DOHH2 (cell line): ENCODE data around the gene CACNG7.
"Not testable (repeated sequence)": the region's sequence is repeated elsewhere in the genome, so short reads cannot be mapped to it uniquely, and the experiment has no call there.

Experiments
- H3F3A ChIP-seq: fragments of 200-600 bp; sonication (generic), shearing (Covaris generic); 2 replicates; pipeline ENCODE4 v1.6.0; 2016; ENCODE audit warnings: antibody characterized with exemption, mild to moderate bottlenecking; ENCODE audit not compliant: control insufficient read depth, insufficient read depth
- H3K27ac ChIP-seq: fragments of 200-600 bp; sonication (generic); 2 replicates; pipeline ENCODE4 v1.5.1; 2014; ENCODE audit warnings: low read depth, mild to moderate bottlenecking, low read length, moderate library complexity
- H3K27me3 ChIP-seq: fragments of 200-600 bp; sonication (generic); 2 replicates; pipeline ENCODE4 v1.6.1; 2014; ENCODE audit warnings: mild to moderate bottlenecking, low read length, mixed read lengths; ENCODE audit not compliant: control insufficient read depth
- H3K36me3 ChIP-seq: fragments of 200-600 bp; sonication (generic); 2 replicates; pipeline ENCODE4 v1.6.1; 2014; ENCODE audit warnings: mild to moderate bottlenecking, low read length, moderate library complexity, mixed read lengths; ENCODE audit not compliant: control insufficient read depth
- H3K4me1 ChIP-seq: fragments of 200-600 bp; sonication (generic); 2 replicates; pipeline ENCODE4 v1.6.1; 2014; ENCODE audit warnings: mild to moderate bottlenecking, low read length, mixed read lengths; ENCODE audit not compliant: control insufficient read depth
- H3K4me2 ChIP-seq: fragments of 200-600 bp; sonication (generic); 2 replicates; pipeline ENCODE4 v1.6.0; 2014; ENCODE audit warnings: mild to moderate bottlenecking, low read length, moderate library complexity
- H3K4me3 ChIP-seq: fragments of 200-600 bp; sonication (generic); 2 replicates; pipeline ENCODE4 v1.5.1; 2014; ENCODE audit warnings: mild to moderate bottlenecking, low read length, mixed read lengths
- H3K79me2 ChIP-seq: fragments of 200-600 bp; sonication (generic); 2 replicates; pipeline ENCODE4 v1.6.1; 2014; ENCODE audit warnings: mild to moderate bottlenecking, low read length, mixed read lengths; ENCODE audit not compliant: control insufficient read depth
- H3K9me2 ChIP-seq: fragments of 200-600 bp; sonication (generic); replicated peaks from 2 replicates; pipeline ENCODE4 v1.6.1; 2014; ENCODE audit warnings: mild to moderate bottlenecking, low read length, mixed read lengths; ENCODE audit not compliant: control insufficient read depth
- H3K9me3 ChIP-seq: fragments of 200-600 bp; sonication (generic); 2 replicates; pipeline ENCODE4 v1.6.1; 2014; ENCODE audit warnings: antibody characterized with exemption, low read length, mixed read lengths; ENCODE audit not compliant: control insufficient read depth, insufficient read depth
- H4K20me1 ChIP-seq: fragments of 200-600 bp; sonication (generic); 2 replicates; pipeline ENCODE4 v1.6.0; 2014; ENCODE audit warnings: low read depth, mild to moderate bottlenecking, antibody characterized with exemption, low read length, moderate library complexity; ENCODE audit not compliant: control insufficient read depth, insufficient read depth
- EZH2phosphoT487 ChIP-seq: fragments of 200-600 bp; sonication (generic); IDR thresholded peaks from 2 replicates; pipeline ENCODE4 v1.6.1; 2017; ENCODE audit warnings: borderline replicate concordance, mild to moderate bottlenecking, antibody characterized with exemption, low read length, moderate library complexity, mixed read lengths
- TF ChIP-seq, protein P1 (sequence below): fragments of 200-600 bp; sonication (generic); IDR thresholded peaks from one replicate; pipeline ENCODE4 v1.5.1; 2014; ENCODE audit warnings: antibody characterized with exemption, mild to moderate bottlenecking, low read depth, low read length; ENCODE audit not compliant: poor library complexity, severe bottlenecking

Gene CACNG7

DNA sequence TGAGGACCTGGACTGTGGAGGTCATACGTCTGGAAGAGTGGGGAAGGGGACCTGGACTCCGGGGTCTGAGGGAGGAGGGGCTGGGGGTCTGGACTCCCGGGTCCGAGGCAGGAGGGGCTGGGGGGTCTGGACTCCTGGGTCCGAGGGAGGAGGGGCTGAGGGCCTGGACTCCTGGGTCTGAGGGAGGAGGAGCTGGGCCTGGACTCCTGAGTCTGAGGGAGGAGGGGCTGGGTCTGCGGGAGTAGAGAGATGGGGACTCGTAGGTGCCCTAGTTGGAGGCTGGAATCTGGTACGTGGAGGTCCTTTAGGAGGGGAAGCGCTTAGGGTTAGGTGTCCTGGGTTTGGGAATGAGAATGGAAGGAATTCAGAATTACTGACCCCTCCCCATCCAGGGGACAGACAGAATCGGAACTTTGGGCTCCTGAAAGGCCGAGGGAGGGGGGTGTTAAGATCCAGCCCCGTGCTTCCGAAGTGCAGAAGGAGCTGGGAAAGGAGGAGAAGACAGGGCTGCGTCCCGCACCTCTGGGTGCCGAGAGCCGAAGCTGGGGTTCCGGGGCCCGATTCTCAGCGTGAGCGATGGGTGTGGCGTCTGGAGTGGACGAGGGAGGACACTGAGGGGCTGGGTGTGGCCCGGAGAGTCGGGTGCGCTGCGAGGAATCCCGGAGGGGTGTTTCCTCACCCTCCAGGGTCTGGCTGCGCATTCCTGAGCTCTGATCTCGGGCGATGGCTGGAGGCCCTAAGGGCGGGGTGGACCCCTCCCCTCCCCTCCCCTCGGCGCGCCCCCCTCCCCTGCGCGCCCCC lies 40.8 kb upstream of the CACNG7 start:
- H3K9me3 ChIP-seq, result no peaks in the 10 kb centered on the region
- peaks cover 17% of the 10 kb centered on the region for H3K27me3 ChIP-seq
- peak overlapping the region; percentile 80 for H3K4me2 ChIP-seq
- H3K36me3 ChIP-seq, result no peaks in the 10 kb centered on the region
- TF ChIP-seq, protein P1, sequence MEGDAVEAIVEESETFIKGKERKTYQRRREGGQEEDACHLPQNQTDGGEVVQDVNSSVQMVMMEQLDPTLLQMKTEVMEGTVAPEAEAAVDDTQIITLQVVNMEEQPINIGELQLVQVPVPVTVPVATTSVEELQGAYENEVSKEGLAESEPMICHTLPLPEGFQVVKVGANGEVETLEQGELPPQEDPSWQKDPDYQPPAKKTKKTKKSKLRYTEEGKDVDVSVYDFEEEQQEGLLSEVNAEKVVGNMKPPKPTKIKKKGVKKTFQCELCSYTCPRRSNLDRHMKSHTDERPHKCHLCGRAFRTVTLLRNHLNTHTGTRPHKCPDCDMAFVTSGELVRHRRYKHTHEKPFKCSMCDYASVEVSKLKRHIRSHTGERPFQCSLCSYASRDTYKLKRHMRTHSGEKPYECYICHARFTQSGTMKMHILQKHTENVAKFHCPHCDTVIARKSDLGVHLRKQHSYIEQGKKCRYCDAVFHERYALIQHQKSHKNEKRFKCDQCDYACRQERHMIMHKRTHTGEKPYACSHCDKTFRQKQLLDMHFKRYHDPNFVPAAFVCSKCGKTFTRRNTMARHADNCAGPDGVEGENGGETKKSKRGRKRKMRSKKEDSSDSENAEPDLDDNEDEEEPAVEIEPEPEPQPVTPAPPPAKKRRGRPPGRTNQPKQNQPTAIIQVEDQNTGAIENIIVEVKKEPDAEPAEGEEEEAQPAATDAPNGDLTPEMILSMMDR, result no peak
- no peak for TF ChIP-seq EZH2phosphoT487
- H3K9me2 ChIP-seq, result no peaks in the 10 kb centered on the region
- no peaks in the 10 kb centered on the region for H3K79me2 ChIP-seq
- H3K4me1 ChIP-seq, result peaks cover 34% of the 10 kb centered on the region
- no peaks in the 10 kb centered on the region for H3F3A ChIP-seq
- H3K4me3 ChIP-seq, result peak overlapping the region; percentile 73
- H3K27ac ChIP-seq, result no peak overlapping the region
- no peaks in the 10 kb centered on the region for H4K20me1 ChIP-seq

DNA sequence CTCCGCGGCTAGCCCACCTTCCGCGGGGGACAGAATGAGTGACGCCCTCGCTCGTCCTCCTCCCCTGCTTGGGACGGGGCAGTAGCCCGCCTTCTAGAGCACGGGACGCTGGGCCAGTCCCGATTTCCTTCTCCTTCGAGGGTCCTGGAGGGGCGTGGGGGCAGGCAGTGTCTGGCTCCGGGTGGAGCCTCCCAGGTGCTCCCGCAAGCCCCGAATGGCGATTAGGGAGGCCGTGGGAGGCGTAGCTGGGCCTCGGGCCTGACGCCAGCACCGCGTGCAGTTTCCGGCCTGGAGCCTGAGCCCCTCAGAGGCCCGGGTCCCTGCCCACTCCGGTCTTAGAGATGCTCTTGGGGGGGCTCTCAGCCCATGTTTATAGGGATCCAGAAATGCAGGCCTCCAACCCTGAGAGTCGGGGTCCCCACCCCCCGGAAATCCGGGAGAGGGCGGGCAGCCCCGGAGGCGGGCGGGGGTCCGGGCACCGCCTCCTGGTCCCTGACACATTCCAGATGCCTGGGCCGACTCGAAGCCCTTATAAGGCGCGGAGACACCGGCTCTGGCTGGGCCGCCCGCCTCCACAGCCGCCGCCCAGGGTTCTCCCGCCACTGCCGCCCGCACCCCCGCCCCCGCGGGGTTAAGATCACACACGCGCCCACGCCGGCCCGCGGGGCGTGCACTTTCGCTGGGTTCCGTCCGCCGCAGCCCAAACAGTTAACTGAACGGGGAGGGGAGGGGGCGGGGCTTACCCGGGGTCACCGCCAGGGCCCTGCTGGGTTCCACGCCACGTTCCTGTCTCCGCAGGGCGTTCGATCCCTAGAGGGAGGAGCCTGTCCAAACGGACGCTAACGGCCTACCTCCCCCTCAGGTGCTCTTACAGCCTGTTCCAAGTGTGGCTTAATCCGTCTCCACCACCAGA lies 39.9 kb upstream of the CACNG7 start:
- no peaks in the 10 kb centered on the region for H3K36me3 ChIP-seq
- H3K9me3 ChIP-seq, result no peaks in the 10 kb centered on the region
- no peaks in the 10 kb centered on the region for H3K79me2 ChIP-seq
- TF ChIP-seq, protein P1, result no peak
- TF ChIP-seq EZH2phosphoT487, result no peak
- H3K4me3 ChIP-seq, result peak overlapping the region; percentile 73
- no peaks in the 10 kb centered on the region for H3K9me2 ChIP-seq
- H3K27me3 ChIP-seq, result peaks cover 17% of the 10 kb centered on the region
- H4K20me1 ChIP-seq, result no peaks in the 10 kb centered on the region
- H3K4me2 ChIP-seq, result peak overlapping the region; percentile 80
- H3F3A ChIP-seq, result no peaks in the 10 kb centered on the region
- peaks cover 35% of the 10 kb centered on the region for H3K4me1 ChIP-seq
- H3K27ac ChIP-seq, result no peak overlapping the region

DNA sequence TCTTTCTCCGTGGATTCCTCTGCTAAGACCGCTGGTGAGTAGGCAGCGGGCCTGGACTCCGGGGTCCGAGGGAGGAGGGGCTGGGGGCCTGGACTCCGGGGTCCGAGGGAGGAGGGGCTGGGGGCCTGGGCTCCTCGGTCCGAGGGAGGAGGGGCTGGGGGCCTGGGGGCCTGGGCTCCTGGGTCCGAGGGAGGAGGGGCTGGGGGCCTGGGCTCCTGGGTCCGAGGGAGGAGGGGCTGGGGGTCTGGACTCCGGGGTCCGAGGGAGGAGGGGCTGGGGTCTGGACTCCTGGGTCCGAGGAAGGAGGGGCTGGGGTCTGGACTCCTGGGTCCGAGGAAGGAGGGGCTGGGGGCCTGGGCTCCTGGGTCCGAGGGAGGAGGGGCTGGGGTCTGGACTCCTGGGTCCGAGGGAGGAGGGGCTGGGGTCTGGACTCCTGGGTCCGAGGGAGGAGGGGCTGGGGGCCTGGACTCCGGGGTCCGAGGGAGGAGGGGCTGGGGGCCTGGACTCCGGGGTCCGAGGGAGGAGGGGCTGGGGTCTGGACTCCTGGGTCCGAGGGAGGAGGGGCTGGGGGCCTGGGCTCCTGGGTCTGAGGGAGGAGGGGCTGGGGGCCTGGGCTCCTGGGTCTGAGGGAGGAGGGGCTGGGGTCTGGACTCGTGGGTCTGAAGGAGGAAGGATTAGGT lies 39.1 kb upstream of the CACNG7 start:
- Histone ChIP-seq H3K4me2 (peak overlapping the region; percentile 80), H3K4me3 (peak overlapping the region; percentile 73), H3K4me1 (peaks cover 41% of the 10 kb centered on the region), H3K27me3 (peaks cover 17% of the 10 kb centered on the region)
- H3F3A ChIP-seq, H4K20me1 ChIP-seq, H3K9me3 ChIP-seq, H3K79me2 ChIP-seq, H3K9me2 ChIP-seq, H3K36me3 ChIP-seq, H3K27ac ChIP-seq: not testable (repeated sequence)
